HEK293T (cell line): ENCODE data around the gene KRT32.

ENCODE experiments used
- BHLHE40 ChIP-seq: fragments of 450-650 bp; IDR thresholded peaks from 2 replicates; pipeline ENCODE4 v1.6.1; 2016; ENCODE audit warnings: mild to moderate bottlenecking, moderate library complexity, borderline replicate concordance
- ELF4 ChIP-seq: fragments of 450-650 bp; IDR thresholded peaks from 2 replicates; pipeline ENCODE4 v1.6.1; 2017; ENCODE audit warnings: antibody characterized with exemption
- FOXA1 ChIP-seq: fragments of 450-650 bp; IDR thresholded peaks from 2 replicates; pipeline ENCODE4 v1.6.1; 2016; ENCODE audit warnings: mild to moderate bottlenecking
- HDGF ChIP-seq: fragments of 450-650 bp; IDR thresholded peaks from 2 replicates; pipeline ENCODE4 v1.6.1; 2017; ENCODE audit warnings: antibody characterized with exemption, borderline replicate concordance
- PKNOX1 ChIP-seq: fragments of 450-650 bp; IDR thresholded peaks from 2 replicates; pipeline ENCODE4 v1.6.1; 2016
- SUZ12 ChIP-seq: fragments of 450-650 bp; IDR thresholded peaks from 2 replicates; pipeline ENCODE4 v1.6.1; 2016; ENCODE audit warnings: mild to moderate bottlenecking
- TARDBP ChIP-seq: fragments of 450-650 bp; IDR thresholded peaks from 2 replicates; pipeline ENCODE4 v1.6.1; 2016

GRCh38 chr17:41437254-41437653 is 29.9 kb downstream of the KRT32 start:
- TF ChIP-seq BHLHE40, result no peak
- no peak for TF ChIP-seq HDGF
- TF ChIP-seq ELF4, result no peak
- no peak for TF ChIP-seq FOXA1
- no peak for TF ChIP-seq TARDBP
- no peak for TF ChIP-seq SUZ12
- no peak for TF ChIP-seq PKNOX1
